ENCODE results near the gene PRM1.

PRM1 gene

GRCh38 chr16:11270602-11271162, 10.4 kb downstream of the PRM1 start:
- DNase-seq = no peak

GRCh38 chr16:11268921-11269375, 12.2 kb downstream of the PRM1 start, which contains the start of gene TNP2:
Gene TNP2, minus strand, starts transcription at chr16:11269325. Its CDS starts 63 bp downstream, at chr16:11269262.
- DNase-seq = no peak

- DNase-seq = no peak
Observed at GRCh38 chr16:11265124-11265523, 16.0 kb downstream of the PRM1 start.

GRCh38 chr16:11264155-11264832, 16.8 kb downstream of the PRM1 start:
- no peak for DNase-seq

GRCh38 chr16:11263737-11264136, 17.4 kb downstream of the PRM1 start:
- DNase-seq = no peak

- DNase-seq = no peak
Observed at GRCh38 chr16:11262915-11263314, 18.2 kb downstream of the PRM1 start.

- no peak for DNase-seq
Observed at GRCh38 chr16:11260596-11260966, 20.5 kb downstream of the PRM1 start.

- no peak for DNase-seq
Observed at GRCh38 chr16:11259655-11260595, 21.2 kb downstream of the PRM1 start.

GRCh38 chr16:11258553-11259492, 22.3 kb downstream of the PRM1 start:
- peak; percentile 90 for DNase-seq

GRCh38 chr16:11257131-11257938, 23.8 kb downstream of the PRM1 start:
- DNase-seq = peak; percentile 77

GRCh38 chr16:11256661-11257130, 24.4 kb downstream of the PRM1 start:
- no peak for DNase-seq

GRCh38 chr16:11255737-11256660, 25.1 kb downstream of the PRM1 start, which contains the start of gene SOCS1:
Gene SOCS1, minus strand, starts transcription at chr16:11256204. Its CDS starts 726 bp downstream, at chr16:11255478.
- DNase-seq = peak; percentile 95

- DNase-seq = peak; percentile 89
Observed at GRCh38 chr16:11254913-11255736, 26.0 kb downstream of the PRM1 start.

GRCh38 chr16:11253995-11254912, 26.9 kb downstream of the PRM1 start:
- DNase-seq = no peak

GRCh38 chr16:11253009-11253994, 27.8 kb downstream of the PRM1 start:
- DNase-seq = no peak

GRCh38 chr16:11252482-11252931, 28.6 kb downstream of the PRM1 start:
- no peak for DNase-seq
